NB4 (cell line): ENCODE data around the gene ZNRF3.

Source experiments
- CTCF ChIP-seq: IDR thresholded peaks from one replicate; pipeline ENCODE4 v1.5.1; 2012; ENCODE audit warnings: low read depth, low read length
- POLR2A ChIP-seq: IDR thresholded peaks from 2 replicates; pipeline ENCODE4 v1.6.1; 2011; ENCODE audit warnings: mild to moderate bottlenecking; ENCODE audit not compliant: insufficient read length; ENCODE audit errors: extremely low read depth

GRCh38 chr22:28989484-28989883, 106.1 kb downstream of the ZNRF3 start:
- no peak for TF ChIP-seq POLR2A
- no peak for TF ChIP-seq CTCF
